Measurements from ENCODE around the gene CUL7. TPM values are rescaled to one million over a fixed set of nuclear protein-coding genes. Genes with fewer than 3 reads are reported as not detected.

Gene CUL7
- total and polyA plus RNA-seq, 9 of the 15 experiments (the other 6 are each of a cell fraction or from before 2014, with no cell fraction given) = 0.44 to 20.1 (median 8.6) TPM

DNA sequence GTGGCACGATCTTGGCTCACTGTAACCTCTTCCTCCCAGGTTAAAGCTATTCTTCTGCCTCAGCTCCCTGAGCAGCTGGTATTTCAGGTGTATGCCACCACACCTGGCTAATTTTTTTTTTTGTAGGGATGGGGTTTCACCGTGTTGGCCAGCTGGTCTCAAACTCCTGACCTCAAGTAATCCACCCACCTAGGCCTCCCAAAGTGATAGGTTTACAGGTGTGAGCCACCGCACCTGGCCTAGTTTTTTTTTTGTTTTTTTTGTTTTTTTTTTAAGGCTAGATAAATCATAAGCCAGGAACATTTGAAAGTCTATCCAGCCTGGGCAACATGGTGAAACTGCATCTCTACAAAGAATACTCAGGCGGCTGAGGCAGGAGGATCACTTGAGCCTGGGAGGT is 21.3 kb downstream of the CUL7 start:
- H3K36me3 ChIP-seq (ENCODE audit: control insufficient read depth, insufficient read depth, low read length) = peaks cover 71% of the 10 kb centered on the region
- TF ChIP-seq SIRT6 (IDR thresholded peaks at IDR 0.05; ENCODE audit: low read depth, low read length) (no peak), ZEB2 (IDR thresholded peaks at IDR 0.05) (no peak), ZC3H4 (CRISPR knock-in tag; IDR thresholded peaks at IDR 0.05; ENCODE audit: borderline replicate concordance) (no peak), FOXK1 (CRISPR knock-in tag; IDR thresholded peaks at IDR 0.05; ENCODE audit: borderline replicate concordance) (no peak), GABPB1 (CRISPR knock-in tag; IDR thresholded peaks at IDR 0.05) (no peak), PHF20 (IDR thresholded peaks at IDR 0.05; ENCODE audit: partially characterized antibody) (no peak), SMARCA4 (IDR thresholded peaks at IDR 0.05) (no peak), POLR2AphosphoS5 (IDR thresholded peaks at IDR 0.05; ENCODE audit: control insufficient read depth, insufficient read depth, low read depth, low read length) (no peak), ZFP36 (IDR thresholded peaks at IDR 0.05; ENCODE audit: low read depth, low read length, partially characterized antibody) (no peak), MYBL2 (IDR thresholded peaks at IDR 0.05; ENCODE audit: low read depth) (no peak), MYBL2 (CRISPR knock-in tag; IDR thresholded peaks at IDR 0.05; ENCODE audit: borderline replicate concordance) (no peak), IFI16 (CRISPR knock-in tag; IDR thresholded peaks at IDR 0.05) (no peak), TCFL5 (CRISPR knock-in tag; conservative IDR thresholded peaks at IDR 0.05) (no peak), MAZ (CRISPR knock-in tag; conservative IDR thresholded peaks at IDR 0.05 in 1 of 2, IDR thresholded peaks at IDR 0.05 in 1 of 2) (no peak)
- TF ChIP-seq, protein P1, sequence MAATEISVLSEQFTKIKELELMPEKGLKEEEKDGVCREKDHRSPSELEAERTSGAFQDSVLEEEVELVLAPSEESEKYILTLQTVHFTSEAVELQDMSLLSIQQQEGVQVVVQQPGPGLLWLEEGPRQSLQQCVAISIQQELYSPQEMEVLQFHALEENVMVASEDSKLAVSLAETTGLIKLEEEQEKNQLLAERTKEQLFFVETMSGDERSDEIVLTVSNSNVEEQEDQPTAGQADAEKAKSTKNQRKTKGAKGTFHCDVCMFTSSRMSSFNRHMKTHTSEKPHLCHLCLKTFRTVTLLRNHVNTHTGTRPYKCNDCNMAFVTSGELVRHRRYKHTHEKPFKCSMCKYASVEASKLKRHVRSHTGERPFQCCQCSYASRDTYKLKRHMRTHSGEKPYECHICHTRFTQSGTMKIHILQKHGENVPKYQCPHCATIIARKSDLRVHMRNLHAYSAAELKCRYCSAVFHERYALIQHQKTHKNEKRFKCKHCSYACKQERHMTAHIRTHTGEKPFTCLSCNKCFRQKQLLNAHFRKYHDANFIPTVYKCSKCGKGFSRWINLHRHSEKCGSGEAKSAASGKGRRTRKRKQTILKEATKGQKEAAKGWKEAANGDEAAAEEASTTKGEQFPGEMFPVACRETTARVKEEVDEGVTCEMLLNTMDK (IDR thresholded peaks at IDR 0.05; ENCODE audit: borderline replicate concordance, insufficient read depth, low read depth, low read length, poor library complexity, severe bottlenecking) = no peak
- in situ Hi-C loops (cut with MboI) (no loop called here), intact Hi-C loops (cut with micrococcal nuclease) (no loop called here)
- no peaks in the 10 kb centered on the region for H3K79me2 ChIP-seq (ENCODE audit: control insufficient read depth, insufficient read depth, low read length)
- no peak for FAIRE-seq
- 82% methylated on average over 4 of the region's 4 CpGs for WGBS (ENCODE audit: insufficient coverage, low coverage, missing lambda C conversion rate)
- H3K4me3 ChIP-seq = no peak overlapping the region
- no peak overlapping the region for H3K9ac ChIP-seq (ENCODE audit: insufficient read depth in 1 of 2, low read depth in 2 of 2, low read length in 2 of 2)
- no peak overlapping the region for H3K4me2 ChIP-seq (ENCODE audit: insufficient read depth, low read length)
- no peak for DNase-seq (ENCODE audit: extremely low read depth in 1 of 4, low spot score in 3 of 4)
- no peaks in the 10 kb centered on the region for H3K27me3 ChIP-seq (ENCODE audit: control insufficient read depth in 2 of 2, insufficient read depth in 2 of 2, low read length in 2 of 2)
- no peaks in the 10 kb centered on the region; the same call in 1 of the 2 replicates for H4K20me1 ChIP-seq (replicated peaks; ENCODE audit: control insufficient read depth, insufficient read depth, low read length)
- H2AFZ ChIP-seq (ENCODE audit: low read depth, low read length) = no peak overlapping the region
- ChIA-PET POLR2A (interaction anchor here (0.6 to 5.7 kb wide), 7 partner anchors 8 to 109 kb away, joined by 3 to 22 read pairs (median 4); partner anchors contain the start of genes CUL7 and RRP36), CTCF (ENCODE audit: low intra/inter-chr PET ratio) (no interaction called here)
- ATAC-seq = no peak
- H3K4me1 ChIP-seq (replicated peaks in 1 of 2; ENCODE audit: control insufficient read depth in 2 of 2, insufficient read depth in 2 of 2, low read length in 2 of 2) = no peaks in the 10 kb centered on the region
- no TSS peak for BruUV-seq (replicated peaks)
- no peaks in the 10 kb centered on the region for H3K9me1 ChIP-seq (ENCODE audit: control insufficient read depth, insufficient read depth, low read length)
- no peak overlapping the region for H3K27ac ChIP-seq (ENCODE audit: extremely low read depth, low read depth, low read length)
- H3K9me3 ChIP-seq (replicated peaks; ENCODE audit: control insufficient read depth, insufficient read depth, low read depth, low read length) = no peaks in the 10 kb centered on the region
